ENCODE measurements around the gene MAP4K3.
"Not testable (repeated sequence)": the region's sequence is repeated elsewhere in the genome, so short reads cannot be mapped to it uniquely, and the experiment has no call there.

Gene MAP4K3

GRCh38 chr2:39408351-39409136 lies 28.5 kb downstream of the MAP4K3 start:
- no peak for DNase-seq (ENCODE audit: low read depth)

- no peak for DNase-seq (ENCODE audit: low read depth)
These were observed 29.4 kb downstream of the MAP4K3 start for GRCh38 chr2:39407516-39408296.

GRCh38 chr2:39405364-39405763 lies 31.7 kb downstream of the MAP4K3 start:
- DNase-seq (ENCODE audit: low read depth) = no peak

DNA sequence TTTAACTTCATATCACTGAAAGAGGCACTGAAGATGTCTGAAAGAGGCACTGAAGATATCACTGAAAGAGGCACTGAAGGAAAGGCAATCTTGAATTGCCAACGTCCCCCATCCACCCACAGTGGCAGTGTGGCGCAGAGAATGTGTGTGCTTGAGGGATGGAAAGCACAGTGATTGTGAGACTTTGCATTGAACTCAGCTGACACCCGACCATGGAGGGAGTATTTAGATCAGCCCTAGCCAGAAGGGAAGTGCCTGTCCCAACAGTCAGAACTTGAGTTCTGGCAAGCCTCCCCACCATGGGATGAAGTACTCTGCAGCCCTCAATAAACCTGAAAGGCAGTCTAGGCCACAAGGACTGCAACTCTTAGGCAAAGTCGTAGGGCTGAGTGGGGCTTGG lies 33.8 kb downstream of the MAP4K3 start:
- no peak for DNase-seq (ENCODE audit: low read depth)

DNA sequence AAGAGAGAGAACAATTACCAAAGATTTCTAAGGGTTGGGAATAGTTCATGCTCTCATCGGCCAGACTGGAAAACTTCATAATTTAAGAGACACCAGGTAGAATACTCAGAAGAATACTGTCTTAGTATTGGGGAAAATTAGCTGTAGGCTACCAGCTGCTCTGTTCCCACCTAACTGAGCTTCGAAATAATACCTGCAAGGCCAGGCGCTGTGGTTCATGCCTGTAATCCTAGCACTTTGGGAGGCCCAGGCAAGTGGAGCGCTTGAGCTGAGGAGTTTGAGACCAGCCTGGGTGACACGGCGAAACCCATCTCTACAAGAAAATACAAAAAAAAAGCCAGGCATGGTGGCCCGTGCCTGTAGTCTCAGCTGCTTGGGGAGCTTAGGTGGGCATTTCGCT lies 35.8 kb downstream of the MAP4K3 start:
- no peak for DNase-seq (ENCODE audit: low read depth)

DNA sequence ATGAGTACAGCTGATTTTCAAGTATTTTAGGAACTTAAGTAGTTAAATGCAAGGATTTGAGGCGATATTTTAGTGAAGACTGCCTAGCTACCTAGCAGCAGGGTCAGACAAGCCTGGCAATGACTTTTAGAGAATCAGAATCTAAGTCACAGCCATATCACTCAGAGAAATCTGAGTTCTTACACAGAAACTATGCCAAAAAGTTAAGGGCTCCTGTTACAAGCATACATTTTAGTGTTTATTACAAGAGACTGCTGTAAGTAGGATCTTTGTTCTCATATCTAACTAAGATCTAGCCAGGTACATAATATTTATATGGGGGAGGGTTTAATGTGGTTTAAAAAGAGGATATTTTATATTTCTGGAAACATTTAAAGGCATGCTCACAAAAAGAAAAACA lies 37.5 kb downstream of the MAP4K3 start:
- DNase-seq (ENCODE audit: low read depth) = no peak

DNA sequence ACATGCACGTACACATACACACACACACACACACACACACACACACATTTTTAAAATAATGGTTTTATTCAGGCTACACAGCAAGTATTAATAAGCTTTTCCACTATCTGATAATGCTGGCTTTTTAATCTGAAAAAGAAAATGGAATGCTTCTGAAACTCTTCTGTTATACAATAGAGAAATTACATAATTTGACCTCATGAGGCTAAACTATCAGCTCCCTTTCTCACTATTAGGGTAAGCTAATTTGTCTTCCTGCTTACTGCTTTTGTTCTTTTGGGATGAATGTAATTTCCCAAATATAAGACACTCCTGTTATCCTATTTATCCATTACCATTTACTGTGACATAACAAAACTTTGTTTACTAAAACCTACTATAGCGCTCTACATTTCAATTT lies 41.8 kb downstream of the MAP4K3 start:
- DNase-seq (ENCODE audit: low read depth) = no peak

GRCh38 chr2:39394516-39394961 lies 42.5 kb downstream of the MAP4K3 start:
- DNase-seq (ENCODE audit: low read depth) = no peak

DNA sequence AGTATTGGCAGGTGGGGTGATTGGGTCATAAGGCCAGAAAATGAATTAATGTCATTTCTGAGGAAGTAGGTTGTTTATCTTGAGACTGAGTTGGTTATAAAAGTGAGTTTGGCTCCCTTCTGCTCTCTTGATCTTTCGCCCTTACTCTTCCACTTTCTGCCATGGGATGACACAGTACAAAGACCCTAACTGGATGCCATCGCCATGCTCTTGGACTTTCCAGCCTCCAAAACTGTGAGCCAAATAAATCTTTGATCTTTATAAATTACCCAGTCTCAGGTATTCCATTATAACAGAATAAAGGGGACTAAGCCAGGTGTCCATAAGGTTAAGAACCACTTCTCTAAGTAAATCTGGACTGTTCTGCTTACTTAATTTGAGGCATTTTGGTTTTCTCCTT lies 44.4 kb downstream of the MAP4K3 start:
- no peak for DNase-seq (ENCODE audit: low read depth)

- DNase-seq (ENCODE audit: low read depth) = no peak
These were observed 46.9 kb downstream of the MAP4K3 start for GRCh38 chr2:39390216-39390615.

GRCh38 chr2:39386064-39386463 lies 51.0 kb downstream of the MAP4K3 start:
- DNase-seq (ENCODE audit: low read depth) = no peak

DNA sequence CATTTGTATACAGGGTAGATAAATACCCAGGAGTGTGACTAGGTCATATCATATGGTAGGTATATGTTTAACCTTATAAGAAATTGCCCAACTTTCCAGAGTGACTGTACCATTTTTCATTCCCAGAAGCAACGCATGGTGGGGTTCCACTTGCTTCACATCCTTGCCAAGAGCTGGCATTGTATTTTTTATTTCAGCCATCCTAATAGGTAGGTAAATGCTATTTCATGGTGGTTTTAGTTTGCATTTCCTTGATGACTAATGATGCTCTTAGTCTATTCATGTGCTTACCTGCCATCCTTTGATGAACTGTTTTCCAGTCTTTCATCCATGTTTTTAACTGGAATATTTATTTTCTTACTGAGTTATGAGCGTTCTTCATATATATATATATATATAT lies 51.9 kb downstream of the MAP4K3 start:
- DNase-seq (ENCODE audit: low read depth) = no peak

DNA sequence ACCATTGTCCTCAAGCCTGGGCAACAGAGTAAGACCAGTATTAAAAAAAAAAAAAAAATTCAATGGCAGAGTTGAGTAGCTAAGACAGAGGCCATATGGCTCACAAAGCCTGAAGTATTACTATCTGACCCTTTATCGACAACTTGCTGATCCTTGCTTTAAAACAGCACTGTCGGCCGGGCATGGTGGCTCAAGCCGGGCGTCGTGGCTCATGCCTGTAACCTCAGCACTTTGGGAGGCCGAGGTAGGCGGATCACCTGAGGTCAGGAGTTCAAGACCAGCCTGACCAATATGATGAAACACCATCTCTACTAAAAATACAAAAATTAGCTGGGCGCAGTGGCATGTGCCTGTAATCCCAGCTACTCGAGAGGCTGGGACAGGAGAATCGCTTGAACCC lies 53.0 kb downstream of the MAP4K3 start:
- DNase-seq (ENCODE audit: low read depth) = not testable (repeated sequence)

DNA sequence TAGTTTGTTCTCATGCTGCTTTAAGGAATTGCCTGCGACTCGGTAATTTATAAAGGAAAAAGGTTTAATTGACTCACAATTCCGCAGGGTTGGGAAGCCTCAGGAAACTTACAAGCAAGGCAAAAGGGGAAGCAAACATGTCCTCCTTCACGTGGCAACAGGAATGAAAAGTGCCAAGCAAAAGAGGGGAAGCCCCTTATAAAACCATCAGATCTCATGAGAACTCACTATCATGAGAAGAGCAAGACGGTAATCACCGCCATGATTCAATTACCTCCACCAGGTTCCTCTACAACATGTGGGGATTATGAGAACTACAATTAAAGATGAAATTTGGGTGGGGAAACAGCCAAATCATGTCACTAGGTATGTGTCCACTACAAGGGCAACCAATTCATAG lies 53.9 kb downstream of the MAP4K3 start:
- no peak for DNase-seq (ENCODE audit: low read depth)

GRCh38 chr2:39381653-39382052 lies 55.4 kb downstream of the MAP4K3 start:
- DNase-seq (ENCODE audit: low read depth) = no peak

GRCh38 chr2:39380525-39381150 lies 56.4 kb downstream of the MAP4K3 start:
- no peak for DNase-seq (ENCODE audit: low read depth)

DNA sequence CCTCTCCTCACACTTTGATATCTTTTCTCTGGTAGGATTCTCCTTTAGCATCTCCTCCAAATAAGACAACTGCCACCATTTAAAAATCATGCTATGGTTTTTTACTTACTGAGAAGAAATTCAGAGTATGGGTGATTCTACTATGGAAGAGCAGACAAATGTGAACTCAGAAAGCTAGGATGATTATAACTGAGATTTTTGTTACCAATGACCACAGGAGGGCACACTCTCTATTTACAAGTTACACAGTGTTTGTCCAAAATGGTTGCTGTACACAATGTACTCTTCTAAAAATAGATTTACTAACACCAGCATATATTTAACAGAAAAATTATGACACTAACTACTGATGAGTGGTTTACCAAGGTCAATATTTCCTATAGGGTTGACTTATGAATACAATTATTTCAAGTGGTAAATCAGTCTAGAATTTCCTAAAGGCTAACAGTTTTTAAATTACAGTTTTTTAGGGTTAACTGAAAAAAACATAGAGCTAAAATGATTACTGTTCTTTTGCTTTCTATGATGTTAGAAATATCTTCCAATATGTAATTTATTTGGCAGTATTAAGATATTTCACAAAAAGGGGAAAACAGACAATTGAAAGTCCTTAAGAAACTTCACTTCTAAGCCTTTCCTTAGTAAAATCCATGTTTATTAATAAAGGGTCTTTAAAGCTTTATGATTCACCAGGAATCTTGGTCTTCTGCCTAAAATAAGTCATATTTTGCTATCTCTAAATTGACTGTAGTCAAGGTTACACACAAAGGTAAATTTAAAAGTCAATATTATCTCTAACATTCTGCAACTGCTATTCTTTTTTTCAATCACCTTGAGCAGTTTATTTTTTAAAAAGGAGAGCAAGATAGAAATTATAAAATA lies 57.2 kb downstream of the MAP4K3 start:
- DNase-seq (ENCODE audit: low read depth) = no peak

- DNase-seq (ENCODE audit: low read depth) = no peak
These were observed 58.1 kb downstream of the MAP4K3 start for GRCh38 chr2:39378968-39379367.

- no peak for DNase-seq (ENCODE audit: low read depth)
These were observed 59.7 kb downstream of the MAP4K3 start for GRCh38 chr2:39377226-39377939.

DNA sequence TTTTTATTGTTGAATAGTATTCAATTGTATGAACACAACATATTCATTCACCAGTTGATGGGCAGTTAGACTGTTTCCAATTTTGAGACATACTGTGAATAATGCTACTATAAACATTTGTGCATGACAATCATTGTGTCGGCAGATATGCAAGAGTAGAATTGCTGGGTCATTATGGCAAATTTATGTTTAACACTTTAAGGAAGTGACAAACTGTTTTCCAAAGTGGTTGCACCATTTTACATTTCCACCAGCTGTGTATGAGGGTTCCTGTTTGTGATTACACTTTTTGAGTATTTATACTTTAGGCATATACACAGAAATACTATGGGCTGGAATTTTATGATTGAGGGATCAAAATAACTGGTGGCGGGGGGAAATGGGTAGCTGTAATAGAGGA lies 61.2 kb downstream of the MAP4K3 start:
- DNase-seq (ENCODE audit: low read depth) = no peak

GRCh38 chr2:39373181-39373802 lies 63.8 kb downstream of the MAP4K3 start:
- DNase-seq (ENCODE audit: low read depth) = no peak
